ENCODE results near the gene KIAA0930. TPM values are rescaled to one million over a fixed set of nuclear protein-coding genes. Genes with fewer than 3 reads are reported as not detected.
"Not testable (repeated sequence)": the region's sequence is repeated elsewhere in the genome, so short reads cannot be mapped to it uniquely, and the experiment has no call there.

The KIAA0930 gene
- polyA plus RNA-seq, 1 of the 3 experiments (the other 2 are of a cell fraction) = 80.8 TPM

GRCh38 chr22:45259754-45260394 lies 19.2 kb upstream of the KIAA0930 start:
- Histone ChIP-seq H2AFZ (ENCODE audit: low read depth) (no peak overlapping the region), H4K20me1 (ENCODE audit: insufficient read depth) (no peaks in the 10 kb centered on the region), H3K27me3 (ENCODE audit: insufficient read depth) (no peaks in the 10 kb centered on the region), H3K79me2 (ENCODE audit: insufficient read depth) (no peaks in the 10 kb centered on the region), H3K27ac (ENCODE audit: low read depth in 2 of 2, low read length in 1 of 2) (no peak overlapping the region), H3K9me3 (no peaks in the 10 kb centered on the region), H3K4me3 (ENCODE audit: low read depth in 2 of 2, low read length in 1 of 2) (no peak overlapping the region), H3K4me2 (no peak overlapping the region), H3F3A (replicated peaks; ENCODE audit: insufficient read depth) (no peaks in the 10 kb centered on the region), H3K9ac (no peak overlapping the region), H3K36me3 (replicated peaks in 1 of 2; ENCODE audit: control insufficient read depth in 1 of 2, insufficient read depth in 2 of 2, low read length in 1 of 2) (no peaks in the 10 kb centered on the region), H3K4me1 (ENCODE audit: control insufficient read depth in 1 of 2, insufficient read depth in 2 of 2, low read depth in 1 of 2, low read length in 1 of 2) (peaks cover 0 to 12% of the 10 kb centered on the region in 2 experiments; a peak in 1 of 4 replicates), H3K9me2 (no peaks in the 10 kb centered on the region)
- DNase-seq = no peak
- POLR2A ChIA-PET = no interaction called here
- 84% methylated on average over 8 of the region's 10 CpGs for WGBS (ENCODE audit: low lambda C conversion rate)
- no peak for TF ChIP-seq NFIC (IDR thresholded peaks at IDR 0.05; ENCODE audit: borderline replicate concordance)
- TF ChIP-seq TAF1 (IDR thresholded peaks at IDR 0.05; ENCODE audit: borderline replicate concordance, low read depth, low read length) = no peak
- no peak for TF ChIP-seq REST (IDR thresholded peaks at IDR 0.05; ENCODE audit: low read depth, low read length)
- TF ChIP-seq JUND (IDR thresholded peaks at IDR 0.05) = no peak
- no peak for TF ChIP-seq MXI1 (IDR thresholded peaks at IDR 0.05; ENCODE audit: low read depth, low read length)
- TF ChIP-seq RXRA (IDR thresholded peaks at IDR 0.05; ENCODE audit: borderline replicate concordance, low read depth) = no peak
- TF ChIP-seq TCF12 (IDR thresholded peaks at IDR 0.05) = no peak
- no peak for TF ChIP-seq EP300 (IDR thresholded peaks at IDR 0.05; ENCODE audit: borderline replicate concordance in 1 of 2, low read depth in 1 of 2, low read length in 1 of 2)
- no peak for TF ChIP-seq MAX (IDR thresholded peaks at IDR 0.05; ENCODE audit: low read depth)
- no peak for TF ChIP-seq FOXJ3 (CRISPR knock-in tag; IDR thresholded peaks at IDR 0.05)
- TF ChIP-seq IRF3 (IDR thresholded peaks at IDR 0.05; ENCODE audit: low read depth, low read length) = no peak
- no peak for TF ChIP-seq EZH2phosphoT487 (IDR thresholded peaks at IDR 0.05; ENCODE audit: borderline replicate concordance, low read depth)
- TF ChIP-seq RAD21 (IDR thresholded peaks at IDR 0.05; ENCODE audit: low read length) = no peak
- TF ChIP-seq PBX3 (IDR thresholded peaks at IDR 0.05) = no peak
- CTCF ChIA-PET = interaction anchor here (0.5 to 1.2 kb wide), 2 partner anchors 10 to 439 kb away, joined by 3 read pairs; no protein-coding TSS in a partner anchor

GRCh38 chr22:45257941-45258340 lies 17.2 kb upstream of the KIAA0930 start:
- POLR2A ChIA-PET; DNase-seq; CTCF ChIA-PET; H3K4me2 ChIP-seq; H3K9ac ChIP-seq; H2AFZ ChIP-seq (ENCODE audit: low read depth); H3K79me2 ChIP-seq (ENCODE audit: insufficient read depth); H3K9me3 ChIP-seq; H3K4me1 ChIP-seq (ENCODE audit: control insufficient read depth in 1 of 2, insufficient read depth in 2 of 2, low read depth in 1 of 2, low read length in 1 of 2); H3F3A ChIP-seq (replicated peaks; ENCODE audit: insufficient read depth); H3K9me2 ChIP-seq; H3K27ac ChIP-seq (ENCODE audit: low read depth in 2 of 2, low read length in 1 of 2); H3K4me3 ChIP-seq (ENCODE audit: low read depth in 2 of 2, low read length in 1 of 2); H3K27me3 ChIP-seq (ENCODE audit: insufficient read depth); H4K20me1 ChIP-seq (ENCODE audit: insufficient read depth); H3K36me3 ChIP-seq (replicated peaks in 1 of 2; ENCODE audit: control insufficient read depth in 1 of 2, insufficient read depth in 2 of 2, low read length in 1 of 2): not testable (repeated sequence)
- WGBS (ENCODE audit: low lambda C conversion rate) = 88% methylated on average over 4 of the region's 4 CpGs
